ENCODE measurements around the gene COPZ2.

Gene COPZ2

GRCh38 chr17:48052956-48053757 lies 15.6 kb upstream of the COPZ2 start:
- Mint-ChIP-seq H3K4me1 (ENCODE audit: low read depth in 2 of 2) (peaks cover 47 to 63% of the 10 kb centered on the region in 2 donors), H3K27ac (peak overlapping the region; percentile 58 to 73), H3K4me3 (no peak overlapping the region), H3K27me3 (no peaks in the 10 kb centered on the region), H3K9me3 (no peaks in the 10 kb centered on the region), H3K36me3 (ENCODE audit: insufficient read depth) (peaks cover 27% of the 10 kb centered on the region)
- DNase-seq (no peak), ATAC-seq (replicated peaks) (no peak)

- no peak for ATAC-seq (replicated peaks)
- Mint-ChIP-seq H3K4me3 (no peak overlapping the region), H3K9me3 (no peaks in the 10 kb centered on the region), H3K4me1 (ENCODE audit: low read depth in 2 of 2) (peaks cover 56 to 70% of the 10 kb centered on the region in 2 donors), H3K27ac (peak overlapping the region in 1 of 2 donors; percentile 77), H3K36me3 (ENCODE audit: insufficient read depth) (peaks cover 29% of the 10 kb centered on the region), H3K27me3 (no peaks in the 10 kb centered on the region)
- no peak for DNase-seq
These were observed 14.3 kb upstream of the COPZ2 start for GRCh38 chr17:48051706-48052486.

- Mint-ChIP-seq H3K4me1 (ENCODE audit: low read depth in 2 of 2) (peaks cover 58 to 68% of the 10 kb centered on the region in 2 donors), H3K9me3 (no peaks in the 10 kb centered on the region), H3K27ac (peak overlapping the region in 1 of 2 donors; percentile 77), H3K4me3 (no peak overlapping the region), H3K27me3 (no peaks in the 10 kb centered on the region), H3K36me3 (ENCODE audit: insufficient read depth) (peaks cover 24% of the 10 kb centered on the region)
- DNase-seq (no peak), ATAC-seq (replicated peaks) (no peak)
These were observed 13.7 kb upstream of the COPZ2 start for GRCh38 chr17:48051283-48051682.

GRCh38 chr17:48048384-48049126 lies 11.0 kb upstream of the COPZ2 start:
- DNase-seq (peak in 1 of 3 experiments; percentile 18), ATAC-seq (replicated peaks) (no peak)
- Mint-ChIP-seq H3K36me3 (ENCODE audit: insufficient read depth) (peaks cover 17% of the 10 kb centered on the region), H3K27ac (peak overlapping the region; percentile 94 to 95), H3K27me3 (no peaks in the 10 kb centered on the region), H3K4me3 (peak overlapping the region; percentile 81 to 83), H3K9me3 (no peaks in the 10 kb centered on the region), H3K4me1 (ENCODE audit: low read depth in 2 of 2) (peaks cover 49 to 57% of the 10 kb centered on the region in 2 donors)

- DNase-seq, result peak; percentile 94 to 95 (median 95)
- peak within 1 kb of the TSS; percentile 94 to 95 for H3K27ac Mint-ChIP-seq
- no peaks in the 10 kb centered on the region for H3K27me3 Mint-ChIP-seq
- no peaks in the 10 kb centered on the region for H3K9me3 Mint-ChIP-seq
- peaks cover 45 to 50% of the 10 kb centered on the region in 2 donors for H3K4me1 Mint-ChIP-seq (ENCODE audit: low read depth in 2 of 2)
- peak within 1 kb of the TSS; percentile 81 to 83 for H3K4me3 Mint-ChIP-seq
- peak; percentile 93 for ATAC-seq (replicated peaks)
- peaks cover 17% of the 10 kb centered on the region for H3K36me3 Mint-ChIP-seq (ENCODE audit: insufficient read depth)
These were observed 10.3 kb upstream of the COPZ2 start, which contains the start of gene NFE2L1 for GRCh38 chr17:48047741-48048383. Gene NFE2L1, plus strand, starts transcription at chr17:48048359. Its CDS starts 2,760 bp downstream, at chr17:48051119.

GRCh38 chr17:48047113-48047740 lies 9.6 kb upstream of the COPZ2 start:
- H3K4me3 Mint-ChIP-seq, result peak overlapping the region; percentile 81 to 83
- no peaks in the 10 kb centered on the region for H3K27me3 Mint-ChIP-seq
- DNase-seq, result no peak
- peaks cover 17% of the 10 kb centered on the region for H3K36me3 Mint-ChIP-seq (ENCODE audit: insufficient read depth)
- H3K4me1 Mint-ChIP-seq (ENCODE audit: low read depth in 2 of 2), result peaks cover 41 to 44% of the 10 kb centered on the region in 2 donors
- H3K27ac Mint-ChIP-seq, result peak overlapping the region; percentile 94 to 95
- H3K9me3 Mint-ChIP-seq, result no peaks in the 10 kb centered on the region
- no peak for ATAC-seq (replicated peaks)

GRCh38 chr17:48046296-48046695 lies 8.7 kb upstream of the COPZ2 start:
- peaks cover 34 to 38% of the 10 kb centered on the region in 2 donors for H3K4me1 Mint-ChIP-seq (ENCODE audit: low read depth in 2 of 2)
- H3K27me3 Mint-ChIP-seq, result peaks cover 0 to 6% of the 10 kb centered on the region in 2 donors
- H3K4me3 Mint-ChIP-seq, result peak overlapping the region in 1 of 2 donors; percentile 81
- no peak for DNase-seq
- peak overlapping the region in 1 of 2 donors; percentile 94 for H3K27ac Mint-ChIP-seq
- ATAC-seq (replicated peaks), result no peak
- no peaks in the 10 kb centered on the region for H3K9me3 Mint-ChIP-seq
- H3K36me3 Mint-ChIP-seq (ENCODE audit: insufficient read depth), result peaks cover 17% of the 10 kb centered on the region

- ATAC-seq (replicated peaks), result no peak
- Mint-ChIP-seq H3K27me3 (peaks cover 0 to 8% of the 10 kb centered on the region in 2 donors), H3K36me3 (ENCODE audit: insufficient read depth) (peaks cover 13% of the 10 kb centered on the region), H3K9me3 (no peaks in the 10 kb centered on the region), H3K4me3 (no peak overlapping the region), H3K4me1 (ENCODE audit: low read depth in 2 of 2) (peaks cover 29 to 34% of the 10 kb centered on the region in 2 donors), H3K27ac (no peak overlapping the region)
- no peak for DNase-seq
These were observed 7.9 kb upstream of the COPZ2 start for GRCh38 chr17:48045316-48046001.

- ATAC-seq (replicated peaks) (no peak), DNase-seq (no peak)
- Mint-ChIP-seq H3K36me3 (ENCODE audit: insufficient read depth) (peaks cover 13% of the 10 kb centered on the region), H3K4me1 (ENCODE audit: low read depth in 2 of 2) (peaks cover 25 to 28% of the 10 kb centered on the region in 2 donors), H3K9me3 (no peaks in the 10 kb centered on the region), H3K27me3 (peaks cover 0 to 8% of the 10 kb centered on the region in 2 donors), H3K27ac (no peak overlapping the region), H3K4me3 (no peak overlapping the region)
These were observed 7.3 kb upstream of the COPZ2 start for GRCh38 chr17:48044851-48045250.

GRCh38 chr17:48043176-48043575 lies 5.6 kb upstream of the COPZ2 start:
- Mint-ChIP-seq H3K9me3 (no peaks in the 10 kb centered on the region), H3K27ac (no peak overlapping the region), H3K4me3 (no peak overlapping the region), H3K4me1 (ENCODE audit: low read depth in 2 of 2) (peaks cover 16 to 19% of the 10 kb centered on the region in 2 donors), H3K27me3 (peaks cover 14 to 19% of the 10 kb centered on the region in 2 donors), H3K36me3 (ENCODE audit: insufficient read depth) (peaks cover 11% of the 10 kb centered on the region)
- DNase-seq, result no peak
- no peak for ATAC-seq (replicated peaks)

GRCh38 chr17:48038687-48039086 lies 1.1 kb upstream of the COPZ2 start:
- H3K4me3 Mint-ChIP-seq, result peak overlapping the region; percentile 84 to 88

GRCh38 chr17:48037838-48038323 lies 284 bp upstream of the COPZ2 start:
- Mint-ChIP-seq H3K27me3 (peaks cover 30 to 44% of the 10 kb centered on the region in 2 donors), H3K4me1 (ENCODE audit: low read depth in 2 of 2) (peaks cover 5 to 11% of the 10 kb centered on the region in 2 donors), H3K4me3 (peak overlapping the region; percentile 84 to 88), H3K27ac (peak overlapping the region in 1 of 2 donors; percentile 33), H3K9me3 (no peaks in the 10 kb centered on the region), H3K36me3 (ENCODE audit: insufficient read depth) (no peaks in the 10 kb centered on the region)
- DNase-seq, result no peak
- peak; percentile 3 for ATAC-seq (replicated peaks)

More at GRCh38 chr17:48038687-48039086, 1.1 kb upstream of the COPZ2 start:
- DNase-seq (no peak), ATAC-seq (replicated peaks) (no peak)
- Mint-ChIP-seq H3K27ac (no peak overlapping the region), H3K4me1 (ENCODE audit: low read depth in 2 of 2) (peaks cover 5 to 11% of the 10 kb centered on the region in 2 donors), H3K36me3 (ENCODE audit: insufficient read depth) (no peaks in the 10 kb centered on the region), H3K27me3 (peaks cover 24 to 36% of the 10 kb centered on the region in 2 donors), H3K9me3 (no peaks in the 10 kb centered on the region)

Data from effector memory CD8-positive, alpha-beta T cell (primary cell).